ENCODE results near the gene EBF3.
"Not testable (repeated sequence)": the region's sequence is repeated elsewhere in the genome, so short reads cannot be mapped to it uniquely, and the experiment has no call there.

Gene EBF3

DNA sequence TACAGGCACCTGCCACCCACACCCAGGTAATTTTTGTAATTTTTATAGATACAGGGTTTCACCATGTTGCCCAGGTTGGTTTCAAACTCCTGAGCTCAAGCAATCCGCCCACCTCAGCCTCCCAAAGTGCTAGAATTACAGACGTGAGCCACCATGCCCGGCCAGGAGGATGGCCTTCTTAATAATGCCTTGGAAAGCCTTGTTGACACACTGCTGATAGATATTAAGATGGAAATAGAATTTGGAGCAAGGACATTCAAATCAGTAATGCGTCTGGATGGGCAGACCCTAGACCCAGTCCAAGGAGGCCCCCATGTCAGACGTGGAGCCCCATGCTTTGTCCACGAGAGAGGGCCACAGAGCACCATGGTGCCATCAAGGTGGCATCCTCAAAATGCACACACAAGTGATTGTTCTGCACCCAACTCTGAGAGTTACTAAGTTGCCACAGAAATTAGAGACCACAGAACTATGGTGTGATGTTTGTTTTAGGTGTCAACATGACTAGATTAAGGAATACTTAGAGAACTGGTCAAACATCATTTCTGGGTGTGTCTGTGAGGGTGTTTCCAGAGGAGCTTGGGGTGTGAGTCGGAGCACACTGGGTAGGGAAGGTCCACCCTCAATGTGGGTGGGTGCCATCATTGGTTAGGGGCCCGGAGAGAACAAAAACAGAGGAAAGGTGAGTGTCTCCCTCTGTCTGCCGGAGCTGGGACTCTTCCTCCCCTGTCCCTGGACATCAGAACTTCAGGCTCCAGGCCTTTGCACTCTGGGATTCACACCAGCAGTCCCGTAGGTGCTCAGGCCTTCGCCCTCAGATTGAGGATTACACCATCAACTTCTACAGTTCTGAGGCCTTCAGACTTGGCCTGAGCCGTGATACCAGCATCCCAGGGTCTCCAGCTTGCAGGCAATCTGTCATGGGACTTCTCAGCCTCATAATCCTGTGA is 34.5 kb downstream of the EBF3 start:
- DNase-seq (ENCODE audit: low read depth in 1 of 2, low spot score in 1 of 2): no peak

DNA sequence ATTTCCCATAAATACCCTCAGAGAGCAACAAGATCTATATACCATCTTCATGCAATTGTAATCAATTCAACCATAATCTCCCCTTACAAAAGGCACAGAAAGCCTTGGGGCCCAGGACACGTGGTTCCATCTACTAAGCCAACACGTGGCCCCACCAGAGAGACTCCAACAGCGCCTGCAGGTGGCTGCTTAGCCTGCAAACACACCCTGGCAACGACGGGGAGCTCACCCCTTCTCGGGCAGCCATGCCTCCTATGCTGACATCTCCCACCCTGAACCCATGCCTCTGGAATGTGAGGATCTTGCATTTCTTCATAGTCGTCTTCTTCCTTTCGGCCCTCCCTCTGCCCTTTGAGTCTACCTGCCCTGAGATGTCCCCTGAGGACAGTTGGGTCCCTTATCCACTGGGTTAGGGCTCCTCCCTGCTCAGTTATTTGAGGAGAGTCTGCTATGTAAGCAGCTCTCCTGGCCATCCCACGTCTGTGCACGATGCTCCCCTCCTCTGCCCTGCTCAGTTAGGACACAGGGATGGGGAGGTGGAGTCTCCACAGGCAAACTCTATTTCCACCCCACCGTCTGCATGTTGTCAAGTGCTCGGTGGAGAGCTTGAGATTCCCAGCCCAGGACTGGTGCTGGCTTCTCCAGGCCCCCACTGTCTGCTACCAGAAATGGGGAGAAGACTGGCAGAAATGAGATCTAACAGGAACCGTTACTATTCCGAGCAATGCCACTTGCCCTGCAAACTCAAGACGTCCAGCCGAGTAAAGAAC is 36.5 kb downstream of the EBF3 start:
- DNase-seq (ENCODE audit: low read depth in 1 of 2, low spot score in 1 of 2): no peak

DNA sequence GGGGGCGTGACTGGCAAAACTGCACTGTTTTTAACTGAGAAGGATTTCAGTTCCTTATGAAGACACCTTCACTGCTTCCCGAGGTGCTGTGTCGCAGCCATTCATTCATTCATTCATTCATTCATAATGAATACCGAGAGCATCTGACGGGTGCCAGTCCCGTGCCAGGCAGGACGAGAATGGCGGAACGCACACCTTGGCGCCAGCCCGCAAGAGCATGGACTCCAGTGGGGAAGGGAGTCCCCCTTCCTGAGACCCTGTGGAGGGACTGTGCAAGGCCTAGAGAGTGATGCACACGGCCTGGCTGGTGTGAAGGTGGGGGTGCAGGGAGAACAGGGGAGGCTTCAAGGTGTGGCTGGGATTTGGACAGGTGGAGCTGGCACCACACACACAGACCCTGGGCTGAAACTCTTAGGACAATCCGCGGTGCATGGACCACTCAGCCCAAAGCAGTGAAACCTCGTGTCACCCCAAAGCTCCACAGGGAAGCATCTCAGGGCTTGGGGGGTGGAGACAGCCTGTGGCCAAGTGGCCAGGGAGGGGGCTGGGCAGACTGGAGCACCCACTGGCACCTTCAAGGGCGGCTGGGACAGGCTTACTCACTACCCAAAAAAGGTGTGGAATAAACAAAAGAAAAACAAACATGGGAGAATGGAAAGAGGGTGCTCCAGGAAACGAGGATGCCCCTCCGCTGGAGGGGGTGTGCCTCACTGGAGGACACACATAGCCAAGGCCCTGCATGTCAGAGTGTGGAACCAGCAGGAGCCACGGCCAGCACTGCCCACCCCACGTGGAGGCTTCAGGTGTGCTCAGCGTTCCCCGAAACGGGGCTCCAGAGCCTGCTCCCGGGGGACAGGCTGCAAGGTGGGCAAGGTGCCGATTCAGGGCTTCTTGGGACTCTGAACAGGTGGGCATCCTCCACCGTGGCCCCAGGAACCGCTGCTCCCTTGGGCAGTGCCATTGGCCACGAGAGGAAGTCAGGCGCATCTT is 37.7 kb downstream of the EBF3 start:
- no peak for DNase-seq (ENCODE audit: low read depth in 1 of 2, low spot score in 1 of 2)

DNA sequence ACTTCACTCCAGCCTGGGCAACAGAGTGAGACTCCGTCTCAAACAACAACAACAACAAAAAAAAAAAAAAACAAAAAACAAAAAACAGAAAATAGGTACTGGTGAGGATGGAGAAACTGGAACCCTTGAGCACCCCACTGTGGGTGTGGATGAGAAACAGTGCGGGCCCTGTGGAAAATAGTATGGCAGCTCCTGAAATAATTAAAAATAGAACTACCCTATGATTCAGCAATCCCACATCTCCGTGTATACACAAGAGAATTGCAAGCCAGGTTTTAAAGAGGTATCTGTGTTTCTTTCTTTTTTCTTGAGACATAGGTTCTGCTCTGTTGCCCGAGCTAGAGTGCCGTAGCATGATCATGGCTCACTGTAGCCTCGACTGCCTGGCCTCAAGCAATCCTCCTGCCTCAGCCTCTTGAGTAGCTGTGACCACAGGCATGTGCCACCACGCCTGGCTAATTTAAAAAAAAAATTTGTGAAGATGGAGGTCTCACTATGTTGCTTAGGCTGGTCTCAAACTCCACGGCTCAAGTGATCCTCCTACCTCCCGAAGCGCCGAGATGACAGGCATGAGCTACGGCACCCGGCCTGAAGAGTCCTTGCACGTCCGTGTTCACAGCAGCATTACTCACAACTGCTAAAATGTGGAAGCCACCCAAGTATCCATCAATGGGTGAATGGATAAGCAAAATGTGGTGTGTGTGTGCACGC is 39.5 kb downstream of the EBF3 start:
- DNase-seq (ENCODE audit: low read depth in 1 of 2, low spot score in 1 of 2): no peak

DNA sequence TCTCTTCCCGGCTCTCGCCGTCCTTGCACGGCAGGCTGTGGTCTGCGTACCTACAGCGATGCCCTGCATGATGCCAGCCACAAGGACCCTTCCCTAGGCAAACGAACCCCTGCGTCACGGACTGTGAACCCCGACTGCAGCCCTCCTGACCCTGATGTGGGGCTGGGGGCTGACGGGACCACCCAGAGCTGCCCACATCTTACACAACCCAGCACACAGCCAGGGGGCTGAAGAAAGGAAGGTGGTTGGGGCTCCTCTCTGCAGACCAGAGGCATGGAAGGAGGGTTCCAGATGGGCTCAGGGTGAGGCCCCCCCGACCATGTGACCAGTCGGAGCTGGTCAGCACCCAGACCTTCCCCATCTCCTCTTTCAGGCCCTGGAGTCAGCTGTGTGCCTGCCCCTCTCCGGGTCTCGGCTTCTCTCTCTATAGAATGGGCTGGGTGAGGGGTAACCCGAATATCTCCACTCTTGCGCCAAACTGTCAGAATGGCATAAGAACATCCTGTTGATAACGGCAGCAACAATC is 41.4 kb downstream of the EBF3 start:
- no peak for DNase-seq (ENCODE audit: low read depth in 1 of 2, low spot score in 1 of 2)

DNA sequence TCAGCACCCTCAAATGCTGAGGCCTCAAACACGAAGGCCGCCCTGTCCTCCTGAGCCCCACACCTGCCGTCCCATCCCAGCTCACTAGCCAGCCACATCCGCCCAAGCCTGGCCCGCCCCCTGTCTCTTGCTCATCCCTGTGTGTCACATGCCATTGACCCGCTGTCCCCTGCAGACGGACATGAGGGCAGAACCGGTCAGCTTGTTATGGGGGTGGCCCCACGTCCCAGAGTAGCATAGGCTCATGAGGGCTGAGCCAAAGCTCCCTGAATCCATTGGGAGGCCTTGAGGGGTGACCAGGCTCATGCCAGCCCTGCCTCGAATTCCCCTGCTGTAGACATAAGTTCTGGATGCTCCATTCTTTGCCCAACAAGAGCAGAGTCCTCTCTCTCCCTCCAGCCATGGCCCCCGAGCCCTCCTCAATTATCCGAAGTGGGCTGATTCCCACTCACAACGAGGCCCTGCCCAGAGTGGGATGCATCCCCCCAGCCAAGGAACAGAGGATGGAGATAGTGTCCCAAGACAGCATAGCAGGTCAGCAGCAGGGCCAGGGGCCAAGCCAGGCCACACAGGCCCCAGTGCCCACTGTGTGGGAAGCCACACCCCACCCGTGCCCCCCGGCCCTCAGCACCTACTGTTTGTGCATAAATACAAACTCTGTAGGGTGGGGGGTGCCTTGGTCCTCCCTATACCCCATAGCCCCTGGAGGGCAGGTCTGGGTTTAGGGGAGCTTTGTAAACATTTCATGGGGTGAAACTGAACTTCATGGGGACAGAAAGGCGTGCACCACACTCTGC is 42.1 kb downstream of the EBF3 start:
- DNase-seq (ENCODE audit: low read depth in 1 of 2, low spot score in 1 of 2): no peak

DNA sequence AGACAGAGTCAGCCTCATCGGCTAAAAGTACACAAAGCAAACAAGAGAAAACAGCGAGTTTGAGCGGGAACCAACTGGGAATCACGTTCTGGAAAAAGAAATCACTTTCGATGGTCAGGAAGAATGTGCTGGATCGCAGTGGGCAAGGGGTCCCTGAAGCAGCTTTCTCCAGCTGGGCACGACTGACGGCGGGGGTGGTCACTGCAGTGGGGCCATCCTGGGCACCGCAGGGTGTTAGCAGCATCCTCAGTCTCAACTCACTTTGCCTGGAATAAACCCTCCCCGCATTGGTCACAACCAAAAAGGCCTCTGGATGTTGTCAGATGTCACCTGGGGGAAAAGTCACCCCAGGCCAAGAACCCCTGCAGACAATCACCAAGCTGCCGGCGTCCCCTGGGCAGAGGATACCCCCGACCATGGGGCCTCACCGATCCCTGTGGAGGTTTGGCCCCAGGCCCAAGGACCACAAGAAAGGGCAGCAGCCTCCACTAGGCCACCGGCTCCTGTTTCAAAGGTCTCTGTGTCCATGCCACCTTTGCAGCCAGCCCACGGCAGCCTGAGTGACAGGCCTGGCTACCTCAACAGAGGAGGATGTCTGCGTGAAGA is 42.9 kb downstream of the EBF3 start:
- DNase-seq (ENCODE audit: low read depth in 1 of 2, low spot score in 1 of 2): no peak

DNA sequence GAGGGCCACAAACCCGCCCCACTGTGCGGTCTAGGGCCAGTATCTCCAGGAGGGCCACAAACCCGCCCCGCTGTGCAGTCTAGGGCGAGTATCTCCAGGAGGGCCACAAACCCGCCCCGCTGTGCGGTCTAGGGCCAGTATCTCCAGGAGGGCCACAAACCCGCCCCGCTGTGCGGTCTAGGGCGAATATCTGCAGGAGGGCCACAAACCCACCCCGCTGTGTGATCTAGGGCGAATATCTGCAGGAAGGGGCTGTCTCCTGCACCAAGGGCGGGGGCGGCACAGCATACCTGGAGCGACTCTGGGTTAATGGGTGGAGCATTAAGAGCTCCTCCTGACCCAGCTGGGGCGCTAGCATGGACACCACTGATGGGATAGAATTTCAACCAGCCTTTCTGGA is 43.9 kb downstream of the EBF3 start:
- DNase-seq (ENCODE audit: low read depth in 1 of 2, low spot score in 1 of 2): not testable (repeated sequence)

DNA sequence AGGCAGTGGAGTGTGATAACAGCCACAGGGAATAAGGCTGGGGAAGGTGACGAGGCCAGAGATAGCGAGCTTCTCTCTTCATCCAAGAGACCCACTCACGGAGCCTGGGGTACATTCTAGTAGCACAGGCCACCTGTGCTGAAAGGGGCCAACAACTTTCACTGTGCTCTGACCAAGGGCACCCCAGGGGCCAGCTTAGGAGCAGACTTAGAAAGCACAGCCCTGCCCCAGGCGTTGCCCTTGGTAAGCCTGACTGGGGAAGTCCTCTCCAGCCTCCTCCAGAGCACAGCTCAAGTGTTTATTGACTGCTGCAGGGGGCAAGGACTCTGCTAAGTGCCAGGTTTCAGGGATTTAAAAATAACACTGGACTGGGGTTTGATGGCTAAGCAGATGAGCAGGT is 44.7 kb downstream of the EBF3 start:
- DNase-seq (ENCODE audit: low read depth in 1 of 2, low spot score in 1 of 2): no peak

DNA sequence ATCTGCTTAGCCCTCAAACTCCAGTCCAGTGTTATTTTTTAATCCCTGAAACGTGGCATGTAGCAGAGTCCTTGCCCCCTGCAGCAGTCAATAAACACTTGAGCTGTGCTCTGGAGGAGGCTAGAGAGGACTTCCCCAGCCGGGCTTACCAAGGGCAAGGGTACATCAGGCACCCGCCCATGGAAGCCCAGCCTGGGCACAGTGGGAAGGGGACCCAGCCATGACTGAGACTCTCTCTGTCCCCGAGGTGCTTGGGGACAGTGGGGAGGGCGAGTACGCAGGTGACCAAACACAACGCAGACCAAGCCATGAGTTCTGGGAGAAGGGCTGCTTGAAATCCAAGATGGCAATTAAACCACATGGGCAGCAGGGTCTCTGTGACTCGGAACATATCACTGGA is 45.2 kb downstream of the EBF3 start:
- DNase-seq (ENCODE audit: low read depth in 1 of 2, low spot score in 1 of 2): no peak

DNA sequence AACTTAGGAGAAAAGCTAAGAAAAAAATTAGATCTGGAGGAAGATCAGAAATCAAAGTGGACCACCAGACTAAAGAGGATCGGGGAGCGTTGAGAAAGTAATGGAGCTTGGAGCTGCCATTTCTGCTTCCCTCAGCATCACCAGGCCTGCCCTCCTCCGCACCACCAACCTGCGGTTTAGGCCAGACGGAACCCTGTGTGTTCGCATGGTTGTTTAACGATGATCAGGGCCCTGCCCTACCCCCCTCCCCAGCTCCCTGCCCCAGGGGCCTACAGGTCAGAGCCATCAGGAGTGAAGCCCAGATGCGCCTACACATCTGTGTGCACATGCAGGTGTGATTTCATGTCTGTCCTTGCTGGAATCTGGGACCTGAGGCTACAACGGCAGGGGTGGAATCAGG is 45.7 kb downstream of the EBF3 start:
- no peak for DNase-seq (ENCODE audit: low read depth in 1 of 2, low spot score in 1 of 2)

DNA sequence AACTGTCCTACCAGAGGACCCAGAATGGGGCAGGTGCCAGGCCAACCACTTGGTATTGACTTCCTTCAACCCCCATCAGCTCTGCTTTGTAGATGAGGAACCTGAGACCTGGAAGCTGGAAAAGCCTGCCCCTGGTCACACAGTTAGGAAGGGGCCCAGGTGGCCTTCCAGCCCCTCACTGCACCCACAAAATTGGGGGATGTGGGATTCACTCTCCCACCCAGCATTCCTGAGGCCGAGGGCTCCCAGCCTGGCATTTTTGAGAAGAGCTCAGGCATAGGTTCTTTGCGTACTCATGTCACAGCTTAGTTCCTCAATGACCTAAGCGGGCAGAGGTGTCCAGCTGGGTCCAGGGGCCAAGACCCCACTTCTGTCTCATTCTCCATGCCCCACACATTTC is 46.1 kb downstream of the EBF3 start:
- no peak for DNase-seq (ENCODE audit: low read depth in 1 of 2, low spot score in 1 of 2)

DNA sequence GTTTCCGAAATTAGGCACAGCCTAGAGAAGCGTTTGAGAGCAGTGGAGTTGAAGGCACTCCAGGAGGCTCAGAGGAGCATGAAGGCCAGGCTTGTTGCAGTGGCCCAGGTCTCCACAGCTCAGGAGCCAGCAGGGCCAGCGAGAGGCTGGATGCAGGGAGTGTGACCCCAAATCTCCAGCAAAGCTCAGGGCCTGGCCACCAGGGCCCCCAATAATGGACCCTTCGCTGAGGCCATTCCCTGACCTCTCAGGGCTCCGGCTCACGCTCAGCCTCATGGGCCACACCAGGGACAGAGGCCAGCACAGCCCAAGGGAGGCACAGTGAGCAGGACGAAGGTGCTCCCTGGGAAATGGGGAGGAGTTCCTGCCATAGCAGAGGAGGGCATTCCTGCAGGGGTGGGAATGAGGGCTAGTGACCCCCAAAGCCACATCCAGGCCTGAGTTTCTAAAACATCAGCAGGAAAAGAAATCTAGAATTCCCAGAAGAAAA is 47.5 kb downstream of the EBF3 start:
- no peak for DNase-seq (ENCODE audit: low read depth in 1 of 2, low spot score in 1 of 2)

DNA sequence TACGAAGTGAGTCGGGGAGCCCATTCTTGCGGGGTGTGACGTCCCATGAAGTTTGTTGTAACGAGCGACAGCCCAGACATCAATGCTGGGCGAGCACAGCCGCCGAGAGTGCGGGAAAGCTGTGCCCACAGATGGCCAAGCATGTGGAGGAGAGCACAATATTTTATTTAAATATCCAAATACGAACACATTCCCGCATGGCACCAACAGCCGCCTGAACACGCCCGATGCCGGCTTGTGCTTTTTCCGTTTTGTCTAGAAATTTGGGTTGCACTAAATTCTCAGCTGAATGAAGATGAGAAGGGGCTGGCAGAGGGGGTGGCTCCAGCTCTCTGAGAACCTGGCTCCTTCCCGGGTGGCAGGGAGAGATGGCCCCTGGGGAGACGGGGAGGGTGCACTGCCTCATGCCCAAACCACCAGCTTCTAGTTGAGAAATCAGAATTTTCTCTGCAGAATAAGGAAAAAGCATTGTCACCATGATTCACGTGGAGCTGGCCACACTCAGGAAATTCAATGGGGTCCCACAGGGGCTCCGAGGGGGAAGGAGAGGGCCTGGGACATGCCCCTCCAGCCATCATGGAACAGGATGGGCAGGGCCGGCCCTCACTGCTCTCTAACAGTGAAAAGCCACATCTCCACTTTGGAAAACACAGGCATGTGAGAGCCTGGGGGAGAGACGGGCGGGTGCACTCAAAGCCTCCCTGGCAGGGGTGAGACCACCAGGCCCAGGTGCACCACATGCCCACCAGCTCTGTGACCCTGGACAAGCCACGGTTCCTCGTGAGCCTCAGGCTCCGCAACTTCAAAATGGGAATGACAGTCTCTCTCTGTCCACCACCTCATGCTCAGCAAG is 48.3 kb downstream of the EBF3 start:
- DNase-seq (ENCODE audit: low read depth in 1 of 2, low spot score in 1 of 2): no peak

DNA sequence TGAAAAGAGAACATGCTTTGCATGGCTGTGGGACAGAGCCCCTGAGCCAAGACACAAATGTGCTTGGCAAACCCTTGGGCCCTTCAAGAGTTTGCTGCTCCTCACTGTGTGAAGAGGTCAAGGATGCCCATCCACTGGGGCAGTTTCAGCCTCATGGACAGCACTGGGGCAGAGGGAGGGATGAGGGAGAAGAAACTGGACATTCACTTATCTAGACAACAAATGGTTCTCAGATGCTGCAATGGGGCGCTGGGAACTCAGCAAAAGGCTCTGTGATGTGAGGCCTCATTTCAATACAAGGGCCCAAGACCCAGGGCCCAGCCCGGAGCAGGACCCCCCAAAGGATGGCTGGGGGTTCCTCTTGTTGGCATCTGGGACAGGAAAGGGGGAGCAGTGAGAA is 49.1 kb downstream of the EBF3 start:
- DNase-seq (ENCODE audit: low read depth in 1 of 2, low spot score in 1 of 2): no peak

DNA sequence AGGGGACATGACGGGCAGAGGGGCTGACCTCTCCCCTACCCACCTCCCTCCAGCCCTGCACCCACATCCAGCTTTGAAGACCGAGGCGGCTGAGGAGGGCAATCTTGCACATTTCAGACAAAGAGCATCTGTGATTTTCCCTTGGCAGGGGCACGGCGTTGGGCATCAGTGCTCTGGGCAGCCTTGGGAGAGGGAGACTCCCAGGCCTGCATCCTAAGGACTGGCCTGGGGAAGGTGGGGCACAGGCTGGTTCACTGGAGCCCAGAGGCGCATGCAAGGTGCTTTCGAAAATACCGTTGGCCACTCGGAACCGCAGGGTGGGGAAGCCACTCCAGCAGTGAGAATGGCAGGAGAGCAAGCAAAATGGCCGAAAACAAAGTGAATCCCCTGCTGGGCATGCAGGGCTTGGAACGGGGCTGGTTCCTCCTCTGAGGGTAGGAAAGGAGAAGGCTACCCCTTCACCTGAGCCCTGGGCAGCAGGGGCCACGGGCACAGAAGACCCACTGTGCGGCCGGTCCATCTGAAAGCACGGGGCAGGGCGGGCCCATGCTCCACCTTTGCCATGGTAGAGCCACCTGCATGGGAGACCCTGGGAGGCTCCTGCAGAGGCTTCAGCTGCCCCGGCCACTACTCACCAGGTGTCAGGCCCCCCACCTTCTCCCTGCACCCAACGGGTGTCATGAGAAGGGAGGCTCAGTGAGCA is 49.8 kb downstream of the EBF3 start:
- no peak for DNase-seq (ENCODE audit: low read depth in 1 of 2, low spot score in 1 of 2)

DNA sequence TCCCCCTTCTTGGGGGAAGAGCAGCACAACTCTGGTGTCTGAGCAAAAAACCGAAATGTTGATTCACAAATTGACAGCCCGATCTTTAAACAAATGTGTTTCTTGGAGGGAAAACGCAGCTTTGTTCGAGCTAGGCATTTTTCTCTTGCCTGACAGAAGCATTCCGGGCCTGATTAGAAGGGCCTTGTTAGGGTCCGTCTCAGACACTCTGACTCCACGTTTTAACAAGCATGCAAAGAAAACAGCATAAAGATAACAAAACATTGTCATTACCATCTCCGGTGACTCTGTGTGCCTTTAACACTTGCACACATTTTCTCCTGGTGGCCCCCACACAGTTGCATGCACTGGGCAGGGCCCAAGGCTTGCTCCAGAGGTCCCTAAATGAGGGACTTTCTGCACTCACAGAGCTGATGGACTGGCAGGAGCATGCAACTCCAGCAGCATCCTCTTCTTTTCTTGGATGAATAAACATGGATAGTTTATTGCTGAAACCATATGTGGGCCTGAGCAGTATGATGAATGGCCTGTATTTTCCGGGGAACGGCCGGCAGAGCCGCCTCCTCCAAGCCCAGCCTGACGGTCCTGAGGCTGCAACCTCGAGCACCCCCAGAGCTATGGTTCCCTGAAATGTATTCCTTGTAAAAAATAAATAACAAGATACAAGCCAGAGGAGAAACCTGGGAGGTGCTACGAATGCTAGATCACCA is 50.9 kb downstream of the EBF3 start:
- no peak for DNase-seq (ENCODE audit: low read depth in 1 of 2, low spot score in 1 of 2)
